Measurements from ENCODE around the gene NISCH. TPM values are rescaled to one million over a fixed set of nuclear protein-coding genes. Genes with fewer than 3 reads are reported as not detected.

NISCH gene
- total RNA-seq, 1 experiment from 2014 or later = 48.6 TPM

DNA sequence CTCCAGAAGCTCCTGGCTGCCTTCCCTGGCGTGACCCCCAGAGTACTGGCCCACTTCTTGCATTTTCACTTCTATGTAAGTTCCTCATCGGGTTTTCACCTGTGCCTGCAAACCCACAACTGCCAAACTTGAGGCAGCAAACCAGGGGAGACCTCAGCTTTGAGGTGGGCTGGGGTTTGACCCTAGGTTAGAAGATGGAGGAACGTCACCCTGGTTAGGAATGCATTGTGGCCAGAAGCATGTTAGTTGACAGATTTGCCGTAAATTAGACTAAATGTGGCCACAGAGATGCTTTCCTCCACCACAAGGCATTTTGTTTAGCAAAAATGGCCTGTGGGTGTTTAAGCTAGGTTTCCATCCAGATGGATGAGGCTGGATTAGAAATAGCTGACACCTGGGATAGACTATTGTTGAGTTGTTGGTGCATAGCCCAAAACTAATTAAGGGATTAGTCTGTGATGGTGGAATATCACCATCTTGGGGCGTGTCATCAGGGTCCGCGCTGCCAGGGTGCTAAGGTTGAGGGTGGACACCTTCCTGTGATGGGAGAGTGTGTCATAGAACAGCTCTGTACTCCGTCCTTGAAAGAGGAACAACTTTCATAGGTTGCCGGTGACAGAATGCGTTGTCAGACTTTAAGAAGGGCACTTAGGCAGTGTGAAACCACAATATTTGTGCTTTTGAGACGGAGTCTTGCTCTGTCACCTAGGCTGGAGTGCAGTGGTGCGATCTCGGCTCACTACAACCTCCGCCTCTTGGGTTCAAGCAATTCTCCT is 3.6 kb downstream of the NISCH start:
- no peak for DNase-seq (ENCODE audit: low spot score)
- intact Hi-C loops (cut with micrococcal nuclease; ENCODE audit: unreplicated experiment) = no loop called here

GRCh38 chr3:52461874-52462273 is 6.5 kb downstream of the NISCH start:
- H3K27me3 ChIP-seq (replicated peaks; ENCODE audit: insufficient read depth, low read depth, low read length, poor library complexity) = no peaks in the 10 kb centered on the region
- TF ChIP-seq CTCF (conservative IDR thresholded peaks at IDR 0.05; ENCODE audit: low read depth, low read length) = no peak
- H3K27ac ChIP-seq (ENCODE audit: low read depth, low read length, poor library complexity, severe bottlenecking) = no peak overlapping the region
- H3K36me3 ChIP-seq (ENCODE audit: insufficient read depth, low read length, poor library complexity, severe bottlenecking) = peaks cover 11% of the 10 kb centered on the region
- H3K4me1 ChIP-seq (ENCODE audit: insufficient read depth, low read length, poor library complexity, severe bottlenecking) = peaks cover 2% of the 10 kb centered on the region
- POLR2A ChIA-PET (ENCODE audit: low non-redundant PET) = no interaction called here
- BruUV-seq (replicated peaks) = no TSS peak
- DNase-seq (ENCODE audit: low spot score) = no peak
- intact Hi-C loops (cut with micrococcal nuclease; ENCODE audit: unreplicated experiment) = no loop called here
- H3K4me3 ChIP-seq (ENCODE audit: low read depth, low read length, poor library complexity, severe bottlenecking) = no peak overlapping the region
- CTCF ChIA-PET = no interaction called here
- no peaks in the 10 kb centered on the region for H3K9me3 ChIP-seq (ENCODE audit: low read depth, low read length, poor library complexity, severe bottlenecking)

More for the DNA sequence above, 3.6 kb downstream of the NISCH start:
- POLR2A ChIA-PET (ENCODE audit: low non-redundant PET) = no interaction called here
- no TSS peak for BruUV-seq (replicated peaks)
- CTCF ChIA-PET = no interaction called here
- Histone ChIP-seq H3K36me3 (ENCODE audit: insufficient read depth, low read length, poor library complexity, severe bottlenecking) (peaks cover 11% of the 10 kb centered on the region), H3K27ac (ENCODE audit: low read depth, low read length, poor library complexity, severe bottlenecking) (no peak overlapping the region), H3K4me3 (ENCODE audit: low read depth, low read length, poor library complexity, severe bottlenecking) (no peak overlapping the region), H3K9me3 (ENCODE audit: low read depth, low read length, poor library complexity, severe bottlenecking) (no peaks in the 10 kb centered on the region), H3K4me1 (ENCODE audit: insufficient read depth, low read length, poor library complexity, severe bottlenecking) (peaks cover 3% of the 10 kb centered on the region), H3K27me3 (replicated peaks; ENCODE audit: insufficient read depth, low read depth, low read length, poor library complexity) (no peaks in the 10 kb centered on the region)
- no peak for TF ChIP-seq EZH2 (IDR thresholded peaks at IDR 0.05; ENCODE audit: borderline replicate concordance, low read depth, low read length, poor library complexity, severe bottlenecking)
- no peak for TF ChIP-seq CTCF (conservative IDR thresholded peaks at IDR 0.05; ENCODE audit: low read depth, low read length)

- Histone ChIP-seq H3K4me3 (ENCODE audit: low read depth, low read length, poor library complexity, severe bottlenecking) (no peak overlapping the region), H3K27me3 (replicated peaks; ENCODE audit: insufficient read depth, low read depth, low read length, poor library complexity) (no peaks in the 10 kb centered on the region), H3K27ac (ENCODE audit: low read depth, low read length, poor library complexity, severe bottlenecking) (no peak overlapping the region), H3K4me1 (ENCODE audit: insufficient read depth, low read length, poor library complexity, severe bottlenecking) (no peaks in the 10 kb centered on the region), H3K9me3 (ENCODE audit: low read depth, low read length, poor library complexity, severe bottlenecking) (no peaks in the 10 kb centered on the region), H3K36me3 (ENCODE audit: insufficient read depth, low read length, poor library complexity, severe bottlenecking) (peaks cover 4% of the 10 kb centered on the region)
- no peak for TF ChIP-seq EZH2 (IDR thresholded peaks at IDR 0.05; ENCODE audit: borderline replicate concordance, low read depth, low read length, poor library complexity, severe bottlenecking)
- TF ChIP-seq CTCF (conservative IDR thresholded peaks at IDR 0.05; ENCODE audit: low read depth, low read length) = no peak
- no TSS peak for BruUV-seq (replicated peaks)
- DNase-seq (ENCODE audit: low spot score) = no peak
- CTCF ChIA-PET = no interaction called here
- intact Hi-C loops (cut with micrococcal nuclease; ENCODE audit: unreplicated experiment) = no loop called here
- POLR2A ChIA-PET (ENCODE audit: low non-redundant PET) = no interaction called here
Observed at GRCh38 chr3:52463416-52463815, 8.0 kb downstream of the NISCH start.
